ENCODE data around the gene PDE1A.

Gene PDE1A

GRCh38 chr2:182444806-182445205 lies 18.0 kb upstream of the PDE1A start:
- TF ChIP-seq SIN3A (IDR thresholded peaks at IDR 0.05; ENCODE audit: borderline replicate concordance, insufficient read depth, low read length) (no peak), POLR2AphosphoS5 (IDR thresholded peaks at IDR 0.05; ENCODE audit: low read depth, low read length) (no peak), FOXP2 (optimal IDR thresholded peaks at IDR 0.05; ENCODE audit: borderline replicate concordance, extremely low read depth, extremely low read length, insufficient read depth) (no peak)

GRCh38 chr2:182444170-182444569 lies 17.3 kb upstream of the PDE1A start:
- TF ChIP-seq TAF1 (IDR thresholded peaks at IDR 0.05; ENCODE audit: borderline replicate concordance, insufficient read depth, low read length) (no peak), REST (IDR thresholded peaks at IDR 0.05; ENCODE audit: insufficient read depth in 1 of 2, low read depth in 2 of 2, low read length in 2 of 2) (no peak), FOXP2 (optimal IDR thresholded peaks at IDR 0.05; ENCODE audit: borderline replicate concordance, extremely low read depth, extremely low read length, insufficient read depth) (no peak), POLR2AphosphoS5 (IDR thresholded peaks at IDR 0.05; ENCODE audit: low read depth, low read length) (no peak), SIN3A (IDR thresholded peaks at IDR 0.05; ENCODE audit: borderline replicate concordance, insufficient read depth, low read length) (no peak)

- no peak for TF ChIP-seq POLR2AphosphoS5 (IDR thresholded peaks at IDR 0.05; ENCODE audit: low read depth, low read length)
- TF ChIP-seq REST (IDR thresholded peaks at IDR 0.05; ENCODE audit: insufficient read depth in 1 of 2, low read depth in 2 of 2, low read length in 2 of 2) = no peak
- TF ChIP-seq SIN3A (IDR thresholded peaks at IDR 0.05; ENCODE audit: borderline replicate concordance, insufficient read depth, low read length) = no peak
- no peak for TF ChIP-seq TAF1 (IDR thresholded peaks at IDR 0.05; ENCODE audit: borderline replicate concordance, insufficient read depth, low read length)
- no peak for TF ChIP-seq FOXP2 (optimal IDR thresholded peaks at IDR 0.05; ENCODE audit: borderline replicate concordance, extremely low read depth, extremely low read length, insufficient read depth)
Observed at GRCh38 chr2:182436252-182436651, 9.4 kb upstream of the PDE1A start.

GRCh38 chr2:182435754-182436153 lies 8.9 kb upstream of the PDE1A start:
- no peak for TF ChIP-seq POLR2AphosphoS5 (IDR thresholded peaks at IDR 0.05; ENCODE audit: low read depth, low read length)
- no peak for TF ChIP-seq FOXP2 (optimal IDR thresholded peaks at IDR 0.05; ENCODE audit: borderline replicate concordance, extremely low read depth, extremely low read length, insufficient read depth)
- no peak for TF ChIP-seq REST (IDR thresholded peaks at IDR 0.05; ENCODE audit: insufficient read depth in 1 of 2, low read depth in 2 of 2, low read length in 2 of 2)
- no peak for TF ChIP-seq TAF1 (IDR thresholded peaks at IDR 0.05; ENCODE audit: borderline replicate concordance, insufficient read depth, low read length)
- TF ChIP-seq SIN3A (IDR thresholded peaks at IDR 0.05; ENCODE audit: borderline replicate concordance, insufficient read depth, low read length) = no peak

- TF ChIP-seq REST (IDR thresholded peaks at IDR 0.05; ENCODE audit: insufficient read depth in 1 of 2, low read depth in 2 of 2, low read length in 2 of 2) (no peak), SIN3A (IDR thresholded peaks at IDR 0.05; ENCODE audit: borderline replicate concordance, insufficient read depth, low read length) (no peak), POLR2AphosphoS5 (IDR thresholded peaks at IDR 0.05; ENCODE audit: low read depth, low read length) (no peak), TAF1 (IDR thresholded peaks at IDR 0.05; ENCODE audit: borderline replicate concordance, insufficient read depth, low read length) (no peak), FOXP2 (optimal IDR thresholded peaks at IDR 0.05; ENCODE audit: borderline replicate concordance, extremely low read depth, extremely low read length, insufficient read depth) (no peak)
Observed at GRCh38 chr2:182432051-182432450, 5.2 kb upstream of the PDE1A start.
